Kidney (tissue), 14 donors: ENCODE data around the gene FAM13B. TPM values are rescaled to one million over a fixed set of nuclear protein-coding genes. Genes with fewer than 3 reads are reported as not detected.

Experiments
- DNase-seq, 5 donors: peaks; one replicate each; pipeline ENCODE4 v3.0.0-alpha.2; 2013 to 2020
- FAIRE-seq: peaks from 2 replicates; lab custom pipeline; 2012; peaks lifted over from hg19 to GRCh38; lab: Jason Lieb, UNC
- H3K27ac ChIP-seq, 2 donors: one replicate each; pipeline ENCODE4 v1.7.0; 2013; ENCODE audit warnings: low read depth in 2 of 2, low read length in 2 of 2, inconsistent platforms in 1 of 2
- H3K27me3 ChIP-seq: one replicate; pipeline ENCODE4 v1.7.1; 2013; ENCODE audit warnings: low read length, inconsistent platforms; ENCODE audit not compliant: control insufficient read depth, insufficient read depth
- H3K36me3 ChIP-seq, 3 donors: one replicate each; pipeline versions ENCODE4 v1.7.0 to v1.7.1; 2013; ENCODE audit warnings: low read length in 3 of 3, control low read depth in 1 of 3, inconsistent platforms in 1 of 3; ENCODE audit not compliant: insufficient read depth in 3 of 3, control insufficient read depth in 2 of 3
- H3K4me1 ChIP-seq, 3 donors: one replicate each; pipeline versions ENCODE4 v1.7.0 to v1.7.1; 2013; ENCODE audit warnings: low read length in 3 of 3, inconsistent platforms in 1 of 3, low read depth in 1 of 3; ENCODE audit not compliant: control insufficient read depth in 2 of 3, insufficient read depth in 2 of 3
- H3K4me3 ChIP-seq, 3 donors: one replicate each; pipeline versions ENCODE4 v1.7.0 to v1.8.1; 2013; ENCODE audit warnings: low read length in 3 of 3, control low read depth in 1 of 3, inconsistent platforms in 1 of 3
- H3K9ac ChIP-seq, 3 donors: one replicate each; pipeline versions ENCODE4 v1.7.0 to v1.7.1; 2013; ENCODE audit warnings: low read length in 3 of 3, control low read depth in 1 of 3, inconsistent platforms in 1 of 3
- H3K9me3 ChIP-seq, 3 donors: one replicate each; pipeline versions ENCODE4 v1.7.0 to v1.7.1; 2013; ENCODE audit warnings: low read length in 3 of 3, control low read depth in 1 of 3, inconsistent platforms in 1 of 3; ENCODE audit not compliant: control insufficient read depth in 2 of 3, insufficient read depth in 1 of 3
- intact Hi-C: fragments of 100-400 bp; cut with DNase I; formaldehyde crosslinking; loops from one replicate; pipeline ENCODE4 v1.11.1; 2022
- polyA plus RNA-seq: library from polyadenylated mRNA; stranded (reverse); fragments of 350-450 nt; fragmentation: Illumina TruSeq; extraction: RNeasy Lipid Tissue Mini Kit (QIAGEN cat#74804); gene quantifications from one replicate; pipeline ENCODE4 v1.2.3, GENCODE V29; 2014; ENCODE audit warnings: low read depth, low replicate concordance; ENCODE audit not compliant: insufficient read depth
- total RNA-seq: library from RNA; stranded (reverse); fragmentation: NEBNext Ultra II Directional; extraction: Animal tissue kit (Norgen Biotek cat#: 25700); gene quantifications from one replicate; pipeline ENCODE4 v1.2.1, GENCODE V29; 2021
- TF ChIP-seq, protein P1 (sequence below): IDR thresholded peaks from 3 replicates; pipeline ENCODE4 v1.5.1; 2012; ENCODE audit warnings: mild to moderate bottlenecking, moderate library complexity, borderline replicate concordance; ENCODE audit not compliant: insufficient read depth; ENCODE audit errors: extremely low read depth
- donor health status: control.
- donor health status: control.
- donor health status: control.
- donor health status: control.
- donor health status: control.
- donor health status: DM: yes; HTN: yes; CAD: no.
- donor health status: Normal renal cell carcinoma (clear cell type).

Gene FAM13B
- total and polyA plus RNA-seq, 2 donors from 2014 or later = 7.6 to 41.8 TPM

DNA sequence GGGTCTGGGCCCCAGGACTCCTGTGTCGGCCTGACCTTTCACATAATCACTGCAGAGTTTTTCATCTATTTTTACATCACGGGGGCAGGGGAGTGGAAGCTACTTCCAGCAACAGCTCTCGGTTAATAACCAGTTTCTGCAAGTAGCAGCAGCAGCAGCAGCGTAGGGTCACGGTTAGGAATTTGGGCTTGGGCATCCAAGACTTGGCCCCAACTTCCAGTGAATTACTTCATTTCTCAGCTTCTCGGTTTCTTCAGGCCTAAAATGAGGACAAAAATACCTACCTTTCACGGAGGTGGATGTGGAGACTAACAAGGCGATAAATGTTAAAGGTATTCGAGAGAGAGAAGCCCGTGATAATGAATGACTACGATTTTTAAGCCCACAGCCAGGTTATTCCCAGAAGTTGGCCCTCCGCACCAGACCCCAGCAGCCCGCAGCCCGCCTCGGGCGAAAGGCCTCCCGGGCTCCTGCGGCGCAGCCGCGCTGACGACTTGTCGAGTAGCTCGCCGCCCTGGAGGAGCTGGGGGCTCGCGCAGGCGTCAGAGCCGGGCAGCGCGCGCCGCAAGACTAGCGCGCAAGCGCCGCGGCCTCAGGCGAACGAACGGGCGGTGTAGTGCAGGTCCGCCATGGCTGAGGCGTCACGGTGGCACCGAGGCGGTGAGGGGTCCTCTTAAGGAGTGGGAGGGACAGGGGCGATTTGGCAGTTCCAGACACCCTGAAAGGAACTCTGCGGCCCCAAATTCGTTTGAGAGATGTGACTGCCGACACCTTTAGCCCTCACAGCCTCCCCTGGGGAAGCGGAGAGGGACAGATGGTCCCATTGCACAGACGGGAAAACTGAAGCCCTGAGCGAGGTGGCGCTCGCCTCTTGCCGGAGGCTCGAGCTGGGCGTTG lies 143.8 kb downstream of the FAM13B start, which contains the start of gene PKD2L2:
TSS of gene PKD2L2 (plus strand) at position 595 of the 897 bp plus-strand sequence. CDS start at position 630, 35 bp downstream.
- Histone ChIP-seq H3K27me3 (no peaks in the 10 kb centered on the region), H3K9ac (peak within 1 kb of the TSS; percentile 57 to 76 (median 66)), H3K4me3 (peak within 1 kb of the TSS; percentile 75 to 81 (median 78)), H3K36me3 (no peaks in the 10 kb centered on the region), H3K27ac (peak within 1 kb of the TSS; percentile 77 to 88), H3K9me3 (no peaks in the 10 kb centered on the region), H3K4me1 (peaks cover 0 to 2% (median 0%) of the 10 kb centered on the region in 3 donors)
- intact Hi-C loops = no loop called here
- FAIRE-seq = no peak
- peak; percentile 88 to 96 (median 94) for DNase-seq
- TF ChIP-seq, protein P1, sequence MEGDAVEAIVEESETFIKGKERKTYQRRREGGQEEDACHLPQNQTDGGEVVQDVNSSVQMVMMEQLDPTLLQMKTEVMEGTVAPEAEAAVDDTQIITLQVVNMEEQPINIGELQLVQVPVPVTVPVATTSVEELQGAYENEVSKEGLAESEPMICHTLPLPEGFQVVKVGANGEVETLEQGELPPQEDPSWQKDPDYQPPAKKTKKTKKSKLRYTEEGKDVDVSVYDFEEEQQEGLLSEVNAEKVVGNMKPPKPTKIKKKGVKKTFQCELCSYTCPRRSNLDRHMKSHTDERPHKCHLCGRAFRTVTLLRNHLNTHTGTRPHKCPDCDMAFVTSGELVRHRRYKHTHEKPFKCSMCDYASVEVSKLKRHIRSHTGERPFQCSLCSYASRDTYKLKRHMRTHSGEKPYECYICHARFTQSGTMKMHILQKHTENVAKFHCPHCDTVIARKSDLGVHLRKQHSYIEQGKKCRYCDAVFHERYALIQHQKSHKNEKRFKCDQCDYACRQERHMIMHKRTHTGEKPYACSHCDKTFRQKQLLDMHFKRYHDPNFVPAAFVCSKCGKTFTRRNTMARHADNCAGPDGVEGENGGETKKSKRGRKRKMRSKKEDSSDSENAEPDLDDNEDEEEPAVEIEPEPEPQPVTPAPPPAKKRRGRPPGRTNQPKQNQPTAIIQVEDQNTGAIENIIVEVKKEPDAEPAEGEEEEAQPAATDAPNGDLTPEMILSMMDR = no peak

DNA sequence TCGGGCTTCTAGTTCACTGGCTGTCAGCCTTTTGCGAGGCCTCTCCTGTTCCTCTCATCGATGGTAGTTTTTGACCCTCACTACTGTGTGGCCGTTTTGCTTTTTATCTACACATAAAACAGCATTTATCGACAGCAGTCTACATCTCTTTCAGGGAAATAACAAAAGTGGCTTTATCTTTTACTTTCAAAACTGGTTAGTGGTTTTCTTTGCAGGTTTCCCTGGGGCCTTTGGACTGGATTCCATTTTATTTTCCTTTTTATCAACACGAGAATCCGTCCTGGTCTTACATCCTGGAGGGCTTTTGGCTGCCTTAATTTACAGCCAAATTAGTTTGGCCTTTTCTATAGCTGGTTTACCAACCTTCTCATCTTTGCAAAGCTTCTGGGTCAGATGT lies 144.4 kb downstream of the FAM13B start:
- peaks cover 0 to 2% (median 0%) of the 10 kb centered on the region in 3 donors for H3K4me1 ChIP-seq
- H3K9ac ChIP-seq = peak overlapping the region; percentile 57 to 72 (median 66)
- H3K9me3 ChIP-seq = no peaks in the 10 kb centered on the region
- no peaks in the 10 kb centered on the region for H3K36me3 ChIP-seq
- intact Hi-C loops = no loop called here
- TF ChIP-seq, protein P1 = no peak
- FAIRE-seq (no peak), DNase-seq (no peak)
- H3K27me3 ChIP-seq = no peaks in the 10 kb centered on the region
- peak overlapping the region; percentile 32 to 81 (median 78) for H3K4me3 ChIP-seq
- peak overlapping the region; percentile 77 to 88 for H3K27ac ChIP-seq

Other genes with a start within 250 kb of the FAM13B start
- 0.94 TPM for gene MYOT, start 165.2 kb downstream of the FAM13B start, total RNA-seq
- 2.3 TPM for gene MYOT, start 165.2 kb downstream of the FAM13B start, polyA plus RNA-seq
- not detected for gene PKD2L2, start 143.6 kb downstream of the FAM13B start, total RNA-seq
- gene PKD2L2, start 143.6 kb downstream of the FAM13B start, polyA plus RNA-seq = not detected
- gene WNT8A, start 51.0 kb upstream of the FAM13B start, total RNA-seq = not detected
- not detected for gene WNT8A, start 51.0 kb upstream of the FAM13B start, polyA plus RNA-seq
- gene NME5, start 106.3 kb upstream of the FAM13B start, total RNA-seq = 20.6 TPM
- gene NME5, start 106.3 kb upstream of the FAM13B start, polyA plus RNA-seq = 30.2 TPM
- 54.5 TPM for gene BRD8, start 145.6 kb upstream of the FAM13B start, total RNA-seq
- gene BRD8, start 145.6 kb upstream of the FAM13B start, polyA plus RNA-seq = 32.1 TPM
- gene KIF20A, start 146.0 kb upstream of the FAM13B start, total RNA-seq = 0.63 TPM
- 0.22 TPM for gene KIF20A, start 146.0 kb upstream of the FAM13B start, polyA plus RNA-seq
- 28.3 TPM for gene CDC23, start 180.2 kb upstream of the FAM13B start, total RNA-seq
- gene CDC23, start 180.2 kb upstream of the FAM13B start, polyA plus RNA-seq = 17.6 TPM
- gene GFRA3, start 241.5 kb upstream of the FAM13B start, total RNA-seq = 0.41 TPM
- 1.0 TPM for gene GFRA3, start 241.5 kb upstream of the FAM13B start, polyA plus RNA-seq